ENCODE data around the gene NELFB.

NELFB gene

DNA sequence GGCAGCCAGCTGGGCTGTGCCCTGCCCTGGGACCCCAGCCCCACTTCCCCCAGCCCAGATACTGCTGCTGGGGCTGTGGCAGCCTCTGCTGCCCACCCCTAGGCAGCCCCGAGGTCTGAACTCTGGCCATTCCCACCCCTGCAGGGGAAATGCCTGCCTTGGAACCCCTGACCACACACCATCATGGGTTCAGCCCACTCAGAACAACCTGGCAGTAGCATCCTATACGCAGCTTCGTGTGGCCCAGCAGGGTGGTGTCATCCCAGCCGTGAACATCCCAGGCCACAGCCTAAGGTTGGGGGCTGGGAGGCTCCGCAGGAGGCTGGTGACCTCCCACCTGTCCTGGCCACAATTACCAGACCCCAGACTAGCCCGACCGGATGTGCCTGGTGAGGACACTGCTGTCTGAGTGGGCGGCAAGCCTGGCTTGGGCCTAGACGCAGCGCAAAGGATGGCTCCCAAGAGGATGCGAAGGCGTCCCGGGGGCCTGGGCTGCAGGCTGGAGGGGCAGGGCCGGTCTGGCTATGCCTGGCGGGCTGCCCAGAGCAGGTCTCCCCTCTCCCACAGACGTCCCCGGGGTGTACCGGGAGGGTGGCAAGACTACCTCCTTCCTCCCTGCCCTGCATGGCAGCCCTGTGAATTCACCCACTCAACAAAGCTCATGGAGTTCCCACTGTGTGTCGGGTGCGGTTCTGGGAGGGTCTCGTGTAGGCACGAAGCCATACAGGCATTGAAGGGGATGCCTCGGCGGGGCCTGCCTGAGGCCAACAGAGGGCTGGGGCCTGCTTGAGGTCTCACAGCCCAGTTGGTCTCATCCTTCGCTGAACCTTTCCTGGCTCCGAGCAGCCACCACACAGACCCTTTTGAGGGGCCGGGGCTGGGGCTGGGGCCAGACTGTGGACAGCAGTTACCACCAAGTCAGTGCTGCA lies 25.9 kb upstream of the NELFB start:
- TF ChIP-seq, protein P1, sequence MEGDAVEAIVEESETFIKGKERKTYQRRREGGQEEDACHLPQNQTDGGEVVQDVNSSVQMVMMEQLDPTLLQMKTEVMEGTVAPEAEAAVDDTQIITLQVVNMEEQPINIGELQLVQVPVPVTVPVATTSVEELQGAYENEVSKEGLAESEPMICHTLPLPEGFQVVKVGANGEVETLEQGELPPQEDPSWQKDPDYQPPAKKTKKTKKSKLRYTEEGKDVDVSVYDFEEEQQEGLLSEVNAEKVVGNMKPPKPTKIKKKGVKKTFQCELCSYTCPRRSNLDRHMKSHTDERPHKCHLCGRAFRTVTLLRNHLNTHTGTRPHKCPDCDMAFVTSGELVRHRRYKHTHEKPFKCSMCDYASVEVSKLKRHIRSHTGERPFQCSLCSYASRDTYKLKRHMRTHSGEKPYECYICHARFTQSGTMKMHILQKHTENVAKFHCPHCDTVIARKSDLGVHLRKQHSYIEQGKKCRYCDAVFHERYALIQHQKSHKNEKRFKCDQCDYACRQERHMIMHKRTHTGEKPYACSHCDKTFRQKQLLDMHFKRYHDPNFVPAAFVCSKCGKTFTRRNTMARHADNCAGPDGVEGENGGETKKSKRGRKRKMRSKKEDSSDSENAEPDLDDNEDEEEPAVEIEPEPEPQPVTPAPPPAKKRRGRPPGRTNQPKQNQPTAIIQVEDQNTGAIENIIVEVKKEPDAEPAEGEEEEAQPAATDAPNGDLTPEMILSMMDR (conservative IDR thresholded peaks at IDR 0.05; ENCODE audit: low read depth, low read length), result no peak
- no peak overlapping the region for H3K4me3 ChIP-seq (ENCODE audit: low read length)
- DNase-seq (ENCODE audit: low read depth), result no peak

DNA sequence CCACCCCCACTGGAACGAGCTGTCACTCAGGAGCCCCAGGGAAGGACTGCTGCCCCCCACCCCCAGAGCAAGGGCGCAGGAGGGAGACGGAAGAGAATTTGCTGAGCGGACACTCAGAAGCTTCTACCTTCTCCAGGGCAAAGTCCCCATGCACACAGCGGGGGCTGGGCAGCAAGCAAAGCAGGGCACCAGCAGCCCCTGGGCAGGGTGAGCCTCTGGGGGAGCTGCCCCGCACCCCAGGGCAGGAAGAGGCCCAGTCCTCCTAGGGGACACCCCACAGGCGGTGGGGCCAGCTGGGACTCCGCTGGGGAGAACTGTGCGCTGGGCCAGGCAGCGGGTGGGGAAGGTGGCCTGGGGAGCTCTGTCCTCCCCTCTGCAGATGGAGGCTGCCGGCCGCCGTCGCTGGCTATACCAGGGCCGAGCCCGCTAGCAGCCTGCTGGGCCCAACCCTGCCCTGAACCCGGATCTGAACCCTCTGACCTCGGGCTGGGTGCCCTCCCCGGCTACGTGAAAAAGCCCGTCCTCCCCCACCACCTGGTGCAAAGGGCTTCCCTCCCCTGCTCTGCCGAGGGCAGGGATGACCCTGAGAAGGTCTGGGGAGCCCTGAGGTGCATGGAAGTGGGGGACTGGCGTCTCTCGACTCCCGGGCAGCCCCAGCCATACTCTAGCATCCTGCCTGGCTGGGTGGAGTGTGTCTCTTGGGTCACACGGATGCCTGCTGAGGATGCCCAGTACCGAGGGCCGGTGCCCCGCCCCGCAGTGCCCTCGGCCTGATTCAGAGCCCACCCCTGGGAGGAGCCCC lies 25.0 kb upstream of the NELFB start:
- no peak overlapping the region for H3K4me3 ChIP-seq (ENCODE audit: low read length)
- no peak for DNase-seq (ENCODE audit: low read depth)
- TF ChIP-seq, protein P1 (conservative IDR thresholded peaks at IDR 0.05; ENCODE audit: low read depth, low read length), result no peak

DNA sequence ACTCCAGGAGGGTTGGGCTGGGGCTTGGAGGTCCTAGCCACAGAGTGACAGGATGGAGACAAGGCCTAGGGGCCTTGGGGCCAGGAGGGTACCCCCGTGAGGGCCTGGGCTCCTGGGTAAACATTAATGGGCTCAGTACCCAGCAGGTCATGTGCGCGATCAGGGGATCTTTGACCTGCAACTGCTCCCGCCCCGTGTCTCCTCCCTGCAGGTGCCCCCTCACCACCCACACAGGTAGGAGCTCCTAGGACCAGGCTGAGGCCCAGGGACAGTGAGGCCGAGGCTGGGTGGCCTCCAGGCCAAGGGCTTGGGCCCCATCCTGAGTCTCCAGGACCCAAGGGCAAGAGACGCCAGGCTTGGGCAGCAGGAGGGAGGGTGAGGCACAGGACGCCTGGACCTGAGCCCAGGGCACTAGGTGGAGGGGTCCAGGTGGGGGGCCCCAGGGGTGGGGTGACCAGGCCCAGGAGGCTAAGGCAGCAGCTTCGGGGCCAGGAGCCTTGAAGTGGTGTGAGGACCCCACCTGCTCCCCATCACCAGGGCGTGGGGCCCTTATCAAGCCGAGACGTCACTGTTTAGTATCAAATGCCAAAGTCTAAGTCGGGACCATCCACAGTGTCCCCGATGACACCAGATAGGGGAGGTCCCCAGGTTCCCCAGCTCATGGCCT lies 24.3 kb upstream of the NELFB start, which contains the start of gene SLC34A3:
Gene SLC34A3 (plus strand): TSS at position 197 of the 667 bp plus-strand sequence. CDS start 802 bp downstream, outside the sequence.
- no peak for DNase-seq (ENCODE audit: low read depth)
- TF ChIP-seq, protein P1 (conservative IDR thresholded peaks at IDR 0.05; ENCODE audit: low read depth, low read length), result no peak

DNA sequence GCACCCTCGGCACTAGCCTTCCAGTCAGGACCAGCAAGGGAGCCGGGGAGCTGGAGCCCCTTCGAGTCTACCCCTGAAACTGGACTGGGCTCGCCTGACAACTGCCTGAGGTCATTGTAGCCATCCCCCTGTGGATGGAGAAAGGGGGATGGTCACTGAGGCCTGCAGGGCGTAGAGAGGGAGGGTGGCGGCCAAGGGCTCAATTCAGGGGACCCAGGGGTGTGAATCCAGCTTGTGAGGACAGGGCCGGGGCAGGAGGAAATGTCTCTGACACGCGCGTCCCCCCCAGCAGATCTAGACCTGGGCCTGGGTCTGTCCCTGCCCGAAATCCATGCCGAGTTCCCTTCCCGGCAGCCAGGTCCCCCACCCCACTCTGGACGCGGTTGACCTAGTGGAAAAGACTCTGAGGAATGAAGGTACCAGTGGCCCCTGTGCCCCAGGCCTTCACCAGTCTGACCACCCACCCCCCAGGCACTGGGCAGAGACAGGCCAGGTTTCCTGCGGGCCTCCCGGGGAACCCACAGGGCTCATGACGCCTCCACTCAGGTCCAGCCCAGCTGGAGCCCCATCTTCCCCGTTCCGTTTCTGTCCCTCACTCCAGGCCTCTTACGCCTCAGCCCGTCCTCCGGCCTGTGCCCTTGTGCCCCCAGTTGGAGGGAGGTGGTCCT lies 23.6 kb upstream of the NELFB start:
- no peak for DNase-seq (ENCODE audit: low read depth)
- TF ChIP-seq, protein P1 (conservative IDR thresholded peaks at IDR 0.05; ENCODE audit: low read depth, low read length), result no peak
- no peak overlapping the region for H3K4me3 ChIP-seq (ENCODE audit: low read length)

More for the DNA sequence above, 24.3 kb upstream of the NELFB start, which contains the start of gene SLC34A3:
- no peak within 1 kb of the TSS for H3K4me3 ChIP-seq (ENCODE audit: low read length)

DNA sequence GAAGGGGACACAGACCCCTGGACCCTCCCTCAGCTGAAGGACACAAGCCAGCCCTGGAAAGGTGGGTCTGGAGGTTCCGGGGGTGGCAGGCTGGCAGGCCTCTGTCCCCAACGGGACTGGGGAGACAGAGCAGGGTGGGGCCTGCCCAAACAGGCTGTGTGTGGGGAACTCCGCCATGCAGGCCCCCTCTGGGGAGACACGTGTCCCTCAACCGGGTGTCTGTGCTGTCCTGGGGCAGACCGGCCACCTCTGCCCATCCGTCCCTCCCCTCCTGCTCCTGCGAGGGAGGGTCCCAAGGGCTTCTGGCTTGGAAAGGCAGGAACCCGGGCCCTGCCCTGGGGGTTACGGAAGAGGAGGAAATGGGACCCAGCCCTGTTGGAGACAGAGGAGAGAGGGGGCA lies 23.0 kb upstream of the NELFB start:
- TF ChIP-seq, protein P1 (conservative IDR thresholded peaks at IDR 0.05; ENCODE audit: low read depth, low read length), result no peak
- no peak for DNase-seq (ENCODE audit: low read depth)
- no peak overlapping the region for H3K4me3 ChIP-seq (ENCODE audit: low read length)

DNA sequence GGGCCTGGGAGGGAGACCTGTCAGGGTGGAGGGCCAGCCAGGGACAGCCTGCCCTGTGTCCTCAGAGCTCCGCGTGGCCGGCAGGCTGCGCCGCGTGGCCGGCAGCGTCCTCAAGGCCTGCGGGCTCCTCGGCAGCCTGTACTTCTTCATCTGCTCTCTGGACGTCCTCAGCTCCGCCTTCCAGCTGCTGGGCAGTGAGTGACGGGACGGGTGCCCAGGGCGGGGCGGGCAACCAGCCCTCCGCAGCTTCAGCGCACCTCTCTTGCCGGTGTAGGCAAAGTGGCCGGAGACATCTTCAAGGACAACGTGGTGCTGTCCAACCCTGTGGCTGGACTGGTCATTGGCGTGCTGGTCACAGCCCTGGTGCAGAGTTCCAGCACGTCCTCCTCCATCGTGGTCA lies 22.6 kb upstream of the NELFB start:
- no peak overlapping the region for H3K4me3 ChIP-seq (ENCODE audit: low read length)
- DNase-seq (ENCODE audit: low read depth), result no peak

More for the DNA sequence above, 22.6 kb upstream of the NELFB start:
- TF ChIP-seq, protein P1 (conservative IDR thresholded peaks at IDR 0.05; ENCODE audit: low read depth, low read length), result no peak
